ENCODE measurements around the gene PCGF6. TPM values are rescaled to one million over a fixed set of nuclear protein-coding genes. Genes with fewer than 3 reads are reported as not detected.

The PCGF6 gene
- total RNA-seq, 4 donors from 2014 or later: 11.7 to 19.1 (median 17.1) TPM

- Histone ChIP-seq H3K27ac (peak overlapping the region; percentile 56 to 92 (median 92)), H3K4me1 (peaks cover 15 to 51% (median 18%) of the 10 kb centered on the region in 3 donors), H3K9me3 (no peaks in the 10 kb centered on the region), H3K4me3 (peak overlapping the region; percentile 70 to 91), H3K36me3 (peaks cover 0 to 44% of the 10 kb centered on the region in 2 donors), H3K27me3 (no peaks in the 10 kb centered on the region)
- TF ChIP-seq CTCF (IDR thresholded peaks at IDR 0.05) (no peak), POLR2A (IDR thresholded peaks at IDR 0.05) (no peak), POLR2AphosphoS5 (IDR thresholded peaks at IDR 0.05) (no peak), EP300 (IDR thresholded peaks at IDR 0.05) (no peak)
- no peak for ATAC-seq
- 0 to 6% methylated on average over 1 to 4 of the region's 11 CpGs for WGBS, 2 donors (ENCODE audit: low coverage in 1 of 2)
Measured at GRCh38 chr10:103395754-103396066, 44.8 kb upstream of the PCGF6 start.

GRCh38 chr10:103394180-103394579 lies 43.2 kb upstream of the PCGF6 start:
- peaks cover 15 to 51% (median 18%) of the 10 kb centered on the region in 3 donors for H3K4me1 ChIP-seq
- 80 to 93% methylated on average over 4 to 14 of the region's 14 CpGs for WGBS, 2 donors (ENCODE audit: low coverage in 1 of 2)
- ATAC-seq: no peak
- TF ChIP-seq POLR2AphosphoS5 (IDR thresholded peaks at IDR 0.05) (no peak), POLR2A (IDR thresholded peaks at IDR 0.05) (no peak), CTCF (IDR thresholded peaks at IDR 0.05) (no peak), EP300 (IDR thresholded peaks at IDR 0.05) (no peak)
- no peak overlapping the region for H3K4me3 ChIP-seq
- H3K27me3 ChIP-seq: no peaks in the 10 kb centered on the region
- H3K9me3 ChIP-seq: no peaks in the 10 kb centered on the region
- H3K36me3 ChIP-seq: peaks cover 0 to 44% of the 10 kb centered on the region in 2 donors
- no peak overlapping the region for H3K27ac ChIP-seq

GRCh38 chr10:103382769-103383168 lies 31.8 kb upstream of the PCGF6 start:
- no peak overlapping the region for H3K4me3 ChIP-seq
- no peaks in the 10 kb centered on the region for H3K27me3 ChIP-seq
- H3K36me3 ChIP-seq: peaks cover 2 to 93% of the 10 kb centered on the region in 2 donors
- 86 to 93% methylated on average over 1 to 4 of the region's 5 CpGs for WGBS, 2 donors (ENCODE audit: low coverage in 1 of 2)
- no peaks in the 10 kb centered on the region for H3K9me3 ChIP-seq
- TF ChIP-seq CTCF (IDR thresholded peaks at IDR 0.05): no peak
- no peak for TF ChIP-seq POLR2A (IDR thresholded peaks at IDR 0.05)
- no peak for TF ChIP-seq EP300 (IDR thresholded peaks at IDR 0.05)
- TF ChIP-seq POLR2AphosphoS5 (IDR thresholded peaks at IDR 0.05): no peak
- H3K27ac ChIP-seq: no peak overlapping the region
- no peaks in the 10 kb centered on the region for H3K4me1 ChIP-seq
- ATAC-seq: no peak

- H3K27ac ChIP-seq: no peak overlapping the region
- TF ChIP-seq POLR2AphosphoS5 (IDR thresholded peaks at IDR 0.05) (no peak), POLR2A (IDR thresholded peaks at IDR 0.05) (no peak), EP300 (IDR thresholded peaks at IDR 0.05) (no peak), CTCF (IDR thresholded peaks at IDR 0.05) (no peak)
- ATAC-seq: no peak
- H3K4me3 ChIP-seq: no peak overlapping the region
- H3K36me3 ChIP-seq: peaks cover 0 to 58% of the 10 kb centered on the region in 2 donors
- H3K27me3 ChIP-seq: no peaks in the 10 kb centered on the region
- H3K9me3 ChIP-seq: no peaks in the 10 kb centered on the region
- WGBS, 2 donors (ENCODE audit: low coverage in 1 of 2): 87 to 93% methylated on average over 3 to 5 of the region's 5 CpGs
- peaks cover 0 to 20% (median 0%) of the 10 kb centered on the region in 3 donors for H3K4me1 ChIP-seq
Measured at GRCh38 chr10:103374263-103374662, 23.3 kb upstream of the PCGF6 start.

- 88 to 90% methylated on average over 3 of the region's 3 CpGs for WGBS, 2 donors (ENCODE audit: low coverage in 1 of 2)
- H3K36me3 ChIP-seq: peaks cover 0 to 51% of the 10 kb centered on the region in 2 donors
- no peaks in the 10 kb centered on the region for H3K27me3 ChIP-seq
- no peak overlapping the region for H3K27ac ChIP-seq
- no peak overlapping the region for H3K4me3 ChIP-seq
- H3K4me1 ChIP-seq: peaks cover 0 to 27% (median 0%) of the 10 kb centered on the region in 3 donors
- no peak for ATAC-seq
- no peak for TF ChIP-seq POLR2AphosphoS5 (IDR thresholded peaks at IDR 0.05)
- no peak for TF ChIP-seq POLR2A (IDR thresholded peaks at IDR 0.05)
- TF ChIP-seq CTCF (IDR thresholded peaks at IDR 0.05): no peak
- TF ChIP-seq EP300 (IDR thresholded peaks at IDR 0.05): no peak
- H3K9me3 ChIP-seq: no peaks in the 10 kb centered on the region
Measured at GRCh38 chr10:103373544-103373943, 22.6 kb upstream of the PCGF6 start.
